Mucosa of descending colon (tissue), 3 donors: ENCODE data around the gene TEX36. TPM values are rescaled to one million over a fixed set of nuclear protein-coding genes. Genes with fewer than 3 reads are reported as not detected.

Experiments
- ATAC-seq: fragments of 200-7000 bp; cut with Tn5 transposase; one replicate; pipeline ENCODE4 v1.9.1; 2020; ENCODE audit warnings: mild to moderate bottlenecking, moderate library complexity
- DNase-seq, 3 donors: peaks; one replicate each; pipeline ENCODE4 v3.0.0-alpha.2; 2020
- H3K36me3 ChIP-seq: fragments of 200-600 bp; one replicate; pipeline ENCODE4 v1.8.0; 2021; ENCODE audit warnings: low read depth, mild to moderate bottlenecking
- H3K4me1 ChIP-seq: fragments of 200-600 bp; one replicate; pipeline ENCODE4 v1.8.0; 2021; ENCODE audit warnings: low read depth, mild to moderate bottlenecking
- H3K4me3 ChIP-seq: fragments of 200-600 bp; one replicate; pipeline ENCODE4 v1.8.0; 2021; ENCODE audit warnings: mild to moderate bottlenecking
- H3K9me3 ChIP-seq: fragments of 200-600 bp; one replicate; pipeline ENCODE4 v1.8.0; 2021; ENCODE audit warnings: mild to moderate bottlenecking
- CTCF ChIP-seq: fragments of 200-600 bp; IDR thresholded peaks from one replicate; pipeline ENCODE4 v1.8.0; 2022; ENCODE audit warnings: antibody characterized with exemption, mild to moderate bottlenecking
- intact Hi-C, 2 donors: fragments of 100-400 bp; cut with DNase I in 1 of 2; cut with micrococcal nuclease in 1 of 2; formaldehyde crosslinking; loops; one replicate each; pipeline versions ENCODE4 v1.11.0 to v1.11.1; 2022; cut with DNase I, micrococcal nuclease
- total RNA-seq, 3 donors: library from RNA; stranded (reverse); fragmentation: NEBNext Ultra II Directional in 2 of 3; extraction: Animal tissue kit (Norgen Biotek cat#: 25700) in 2 of 3; gene quantifications; one replicate each; pipeline versions ENCODE4 v1.2.1 to v1.2.4, GENCODE V29; 2021 to 2023
- donor health status: DM: no; HTN: no; CAD: no; lungs with moderate emphysema.
- donor health status: DM: no; HTN: no; CAD: no.
- donor health status: DM: no; HTN: yes; CAD: no.

The TEX36 gene
- total RNA-seq, 3 donors from 2014 or later = not detected

GRCh38 chr10:125694883-125695282 lies 11.9 kb upstream of the TEX36 start:
- ATAC-seq (no peak), DNase-seq (no peak)
- Histone ChIP-seq H3K4me1 (peaks cover 3% of the 10 kb centered on the region), H3K9me3 (no peaks in the 10 kb centered on the region), H3K36me3 (no peaks in the 10 kb centered on the region), H3K4me3 (no peak overlapping the region)
- TF ChIP-seq CTCF = no peak
- intact Hi-C loops = no loop called here

GRCh38 chr10:125693524-125693847 lies 10.5 kb upstream of the TEX36 start:
- no peak overlapping the region for H3K4me3 ChIP-seq
- peaks cover 3% of the 10 kb centered on the region for H3K4me1 ChIP-seq
- ATAC-seq (no peak), DNase-seq (no peak)
- H3K9me3 ChIP-seq = no peaks in the 10 kb centered on the region
- no peak for TF ChIP-seq CTCF
- intact Hi-C loops = no loop called here
- H3K36me3 ChIP-seq = no peaks in the 10 kb centered on the region

DNA sequence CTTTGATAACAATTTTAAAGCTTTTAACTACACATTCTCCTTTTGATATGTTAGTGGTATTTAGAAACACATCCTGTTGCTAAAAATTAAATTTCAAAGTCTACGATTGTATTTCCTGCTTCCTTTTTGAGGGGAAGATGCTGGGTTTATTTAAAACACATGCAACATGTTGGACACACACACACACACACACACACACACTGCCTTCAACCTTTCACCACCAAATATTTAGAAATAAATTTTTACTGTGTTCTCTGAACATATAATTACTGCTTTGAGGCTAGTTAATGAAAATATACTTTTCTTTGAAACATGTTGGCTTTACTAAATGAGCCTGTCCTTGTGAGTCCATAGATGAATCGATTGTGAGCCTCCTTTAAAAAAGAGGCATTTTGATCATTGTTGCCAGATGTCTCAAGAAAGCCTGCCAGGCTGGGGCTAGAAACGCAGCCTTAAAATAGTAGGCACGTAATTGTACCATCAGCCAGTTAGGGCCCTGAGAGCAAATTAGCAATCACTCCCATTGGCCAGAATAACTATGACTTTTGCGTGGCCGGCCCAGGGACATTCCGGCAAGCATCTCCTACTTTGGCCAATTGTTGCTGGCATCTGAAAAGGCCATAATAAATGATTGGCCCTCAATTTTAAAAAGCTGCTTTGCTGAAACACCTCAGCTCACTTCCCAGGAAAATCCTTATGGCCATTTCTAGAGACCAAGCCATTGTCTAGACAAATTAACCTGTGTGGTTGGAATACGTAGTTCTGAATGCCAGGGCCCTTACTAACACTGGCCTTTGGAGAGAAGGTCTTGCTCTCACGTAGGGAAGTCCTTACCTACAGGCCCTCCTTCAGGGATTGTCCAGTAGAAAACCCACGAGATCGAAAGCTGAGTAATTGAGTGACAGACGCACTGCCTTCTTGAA lies 9.9 kb upstream of the TEX36 start:
- H3K36me3 ChIP-seq = no peaks in the 10 kb centered on the region
- peaks cover 3% of the 10 kb centered on the region for H3K4me1 ChIP-seq
- DNase-seq (no peak), ATAC-seq (no peak)
- TF ChIP-seq CTCF = no peak
- intact Hi-C loops = no loop called here
- no peak overlapping the region for H3K4me3 ChIP-seq
- H3K9me3 ChIP-seq = no peaks in the 10 kb centered on the region

- Histone ChIP-seq H3K36me3 (no peaks in the 10 kb centered on the region), H3K4me1 (peaks cover 3% of the 10 kb centered on the region), H3K4me3 (no peak overlapping the region), H3K9me3 (no peaks in the 10 kb centered on the region)
- ATAC-seq (no peak), DNase-seq (no peak)
- intact Hi-C loops = no loop called here
- no peak for TF ChIP-seq CTCF
These were observed 9.2 kb upstream of the TEX36 start for GRCh38 chr10:125692196-125692595.

- Histone ChIP-seq H3K9me3 (no peaks in the 10 kb centered on the region), H3K4me1 (peaks cover 3% of the 10 kb centered on the region), H3K36me3 (no peaks in the 10 kb centered on the region), H3K4me3 (no peak overlapping the region)
- intact Hi-C loops = no loop called here
- no peak for DNase-seq
- TF ChIP-seq CTCF = no peak
- ATAC-seq = no peak
These were observed 8.4 kb upstream of the TEX36 start for GRCh38 chr10:125691160-125691981.
